ENCODE results near the gene ZNF580.
A peak's percentile ranks its signal among the peaks of the same experiment; 100 is the strongest.

Gene ZNF580

GRCh38 chr19:55640577-55641425, at the start of gene ZNF580:
ZNF580 (plus strand) TSS chr19:55641002; CDS start chr19:55642509, 1,507 bp downstream.
- peak; percentile 47 to 66 for DNase-seq

GRCh38 chr19:55591555-55591954, 49.2 kb upstream of the ZNF580 start:
- DNase-seq = no peak

- DNase-seq = no peak
Observed at GRCh38 chr19:55592391-55593090, 48.3 kb upstream of the ZNF580 start.

- DNase-seq = no peak
Observed at GRCh38 chr19:55593096-55593772, 47.6 kb upstream of the ZNF580 start.

GRCh38 chr19:55594996-55595545, 45.7 kb upstream of the ZNF580 start:
- DNase-seq = no peak

GRCh38 chr19:55596304-55596703, 44.5 kb upstream of the ZNF580 start:
- no peak for DNase-seq

GRCh38 chr19:55597501-55597921, 43.3 kb upstream of the ZNF580 start:
- no peak for DNase-seq

- no peak for DNase-seq
Observed at GRCh38 chr19:55598034-55598433, 42.8 kb upstream of the ZNF580 start.

- DNase-seq = peak; percentile 94 to 96
Observed at GRCh38 chr19:55598719-55599467, 41.9 kb upstream of the ZNF580 start.

- DNase-seq = peak; percentile 98 to 99
Observed at GRCh38 chr19:55599468-55599841, 41.3 kb upstream of the ZNF580 start, which contains the start of gene FIZ1. FIZ1 (minus strand) TSS chr19:55599517; CDS start chr19:55597865, 1,652 bp downstream.

GRCh38 chr19:55599842-55600661, 40.8 kb upstream of the ZNF580 start, which contains the start of gene ZNF524:
ZNF524 (plus strand) TSS chr19:55600288; CDS start chr19:55602113, 1,825 bp downstream.
- DNase-seq = peak; percentile 90 to 92

- DNase-seq = no peak
Observed at GRCh38 chr19:55600662-55601028, 40.2 kb upstream of the ZNF580 start.

GRCh38 chr19:55601084-55601483, 39.7 kb upstream of the ZNF580 start:
- DNase-seq = no peak

- DNase-seq = no peak
Observed at GRCh38 chr19:55602104-55603001, 38.4 kb upstream of the ZNF580 start.

GRCh38 chr19:55603115-55603514, 37.7 kb upstream of the ZNF580 start:
- no peak for DNase-seq

- no peak for DNase-seq
Observed at GRCh38 chr19:55603581-55604292, 37.1 kb upstream of the ZNF580 start.

- DNase-seq = peak; percentile 98
Observed at GRCh38 chr19:55605207-55605636, 35.6 kb upstream of the ZNF580 start.

- DNase-seq = peak; percentile 72 to 76
Observed at GRCh38 chr19:55605637-55606470, 34.9 kb upstream of the ZNF580 start, which contains the start of gene ZNF865. ZNF865 (plus strand) TSS chr19:55605647; CDS start chr19:55613619, 7,972 bp downstream.

GRCh38 chr19:55606471-55606787, 34.4 kb upstream of the ZNF580 start:
- DNase-seq = no peak
